K562 (cell line): Measurements from ENCODE around the gene LCTL. TPM values are rescaled to one million over a fixed set of nuclear protein-coding genes. Genes with fewer than 3 reads are reported as not detected.

Experiments used
- ARID4B ChIP-seq: sonication (generic); formaldehyde crosslinking; IDR thresholded peaks from 2 replicates; pipeline ENCODE4 v1.8.0; 2022; ENCODE audit warnings: mild to moderate bottlenecking, missing genetic modification reagents
- HMGXB4 ChIP-seq: sonication (generic); formaldehyde crosslinking; IDR thresholded peaks from 2 replicates; pipeline ENCODE4 v1.8.1; 2023; ENCODE audit warnings: mild to moderate bottlenecking, missing genetic modification reagents
- HNRNPLL ChIP-seq: fragments of 200-400 bp; formaldehyde crosslinking; IDR thresholded peaks from 2 replicates; pipeline ENCODE4 v1.6.1; 2017; ENCODE audit warnings: low read length, low read depth, mild to moderate bottlenecking; ENCODE audit not compliant: poor library complexity, severe bottlenecking
- MTA1 ChIP-seq: fragments of 450-650 bp; IDR thresholded peaks from 2 replicates; pipeline ENCODE4 v1.6.1; 2017; ENCODE audit warnings: borderline replicate concordance
- MTA2 ChIP-seq: fragments of 450-650 bp; IDR thresholded peaks from 2 replicates; pipeline ENCODE4 v1.6.1; 2016; ENCODE audit warnings: low read depth
- NCOA4 ChIP-seq: fragments of 450-650 bp; IDR thresholded peaks from 2 replicates; pipeline ENCODE4 v1.6.1; 2018; ENCODE audit warnings: mild to moderate bottlenecking; ENCODE audit not compliant: partially characterized antibody
- NFXL1 ChIP-seq: fragments of 450-650 bp; formaldehyde crosslinking; IDR thresholded peaks from 2 replicates; pipeline ENCODE4 v1.4.0; 2021; ENCODE audit warnings: mild to moderate bottlenecking
- SNAPC5 ChIP-seq: fragments of 250-450 bp; sonication (Bioruptor Pico); IDR thresholded peaks from 2 replicates; pipeline ENCODE4 v1.8.0; 2021; ENCODE audit warnings: moderate library complexity, mild to moderate bottlenecking, inconsistent platforms
- SRSF7 ChIP-seq: fragments of 200-400 bp; formaldehyde crosslinking; optimal IDR thresholded peaks from 2 replicates; pipeline ENCODE3; 2017; ENCODE audit warnings: mild to moderate bottlenecking, low read depth, low read length
- XRCC3 ChIP-seq: fragments of 450-650 bp; IDR thresholded peaks from 2 replicates; pipeline ENCODE4 v1.6.1; 2017; ENCODE audit warnings: mild to moderate bottlenecking, moderate library complexity
- ZNF124 ChIP-seq: sonication (generic); formaldehyde crosslinking; IDR thresholded peaks from 2 replicates; pipeline ENCODE4 v1.8.1; 2022; ENCODE audit warnings: missing genetic modification reagents
- ZNF431 ChIP-seq: sonication (generic); formaldehyde crosslinking; IDR thresholded peaks from 2 replicates; pipeline ENCODE4 v1.8.0; 2022; ENCODE audit warnings: mild to moderate bottlenecking, missing genetic modification reagents
- ZNF511 ChIP-seq: sonication (generic); formaldehyde crosslinking; IDR thresholded peaks from 2 replicates; pipeline ENCODE4 v1.8.0; 2022; ENCODE audit warnings: mild to moderate bottlenecking, missing genetic modification reagents
- ZNF780A ChIP-seq: fragments of 250-450 bp; sonication (Bioruptor Pico); IDR thresholded peaks from 2 replicates; pipeline ENCODE4 v1.5.0; 2021; ENCODE audit warnings: mild to moderate bottlenecking
- ZNF79 ChIP-seq: fragments of 250-450 bp; sonication (Bioruptor Pico); IDR thresholded peaks from 2 replicates; pipeline ENCODE4 v1.4.0; 2020; ENCODE audit warnings: low read depth, mild to moderate bottlenecking, moderate library complexity
- ZSCAN29 ChIP-seq: fragments of 450-650 bp; IDR thresholded peaks from 2 replicates; pipeline ENCODE4 v1.6.1; 2017
- polyA plus RNA-seq, 8 experiments: library from polyadenylated mRNA; depleted of rRNA in 4 of 8; stranded (reverse) in 5 of 8; unstranded in 3 of 8; fragments of >200 nt; fragmentation: Nextera tagmentation in 2 of 8; fragmentation: Illumina TruSeq in 1 of 8; extraction: Ambion mirVana in 2 of 8; extraction: Trizol in 1 of 8; gene quantifications; 2 replicates each; pipeline versions ENCODE4 v1.2.1 to v1.2.3, GENCODE V29; 2011 to 2014; ENCODE audit warnings: inconsistent platforms in 1 of 8, missing spikeins in 1 of 8
- total RNA-seq, 7 experiments: library from RNA; depleted of rRNA in 6 of 7; stranded (reverse); fragments of >200 nt in 6 of 7; fragmentation: Illumina TruSeq in 2 of 7; extraction: Trizol in 2 of 7; gene quantifications; 2 replicates each; pipeline versions ENCODE4 v1.2.1 to v1.2.3, GENCODE V29; 2011 to 2021; ENCODE audit warnings: low replicate concordance in 1 of 7
- TF ChIP-seq, protein P1 (sequence below): fragments of 250-450 bp; sonication (Bioruptor Pico); IDR thresholded peaks from 2 replicates; pipeline ENCODE4 v1.8.0; 2022; ENCODE audit warnings: inconsistent platforms, mild to moderate bottlenecking, moderate library complexity, borderline replicate concordance
- TF ChIP-seq, protein P2 (sequence below): fragments of 250-450 bp; sonication (Bioruptor Pico); IDR thresholded peaks from 2 replicates; pipeline ENCODE4 v1.5.0; 2021
- TF ChIP-seq, protein P3 (sequence below): sonication (generic); formaldehyde crosslinking; IDR thresholded peaks from 2 replicates; pipeline ENCODE4 v1.9.0; 2022; ENCODE audit warnings: mild to moderate bottlenecking, missing genetic modification reagents

LCTL gene
- total and polyA plus RNA-seq, 9 of the 15 experiments (the other 6 are each of a cell fraction or from before 2014, with no cell fraction given), result 0.08 to 0.31 (median 0.17) TPM; not detected in 6

DNA sequence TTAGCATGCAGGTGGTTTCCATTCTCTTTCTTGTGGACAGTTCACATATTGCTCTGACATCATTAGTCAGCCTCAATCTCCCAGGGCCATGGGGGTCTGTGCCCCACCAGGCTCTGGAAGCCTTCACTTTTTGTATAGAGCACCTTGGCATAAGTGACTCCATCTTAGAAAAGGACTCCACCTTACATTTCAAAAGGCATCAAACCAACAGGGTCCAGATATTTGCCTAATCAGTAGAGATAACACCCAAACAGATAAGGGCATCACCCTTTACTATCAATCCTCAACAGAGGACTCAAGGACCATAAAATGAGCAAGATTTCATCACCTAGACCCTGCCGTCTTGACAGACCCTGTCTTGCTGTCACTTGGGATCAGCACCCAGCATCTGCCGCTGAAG is 35.7 kb upstream of the LCTL start (continued):
- TF ChIP-seq ARID4B (CRISPR knock-in tag), result no peak
- TF ChIP-seq MTA2, result no peak
- no peak for TF ChIP-seq MTA1
- TF ChIP-seq ZSCAN29, result no peak
- TF ChIP-seq XRCC3, result no peak
- no peak for TF ChIP-seq ZNF124 (CRISPR knock-in tag)
- TF ChIP-seq, protein P1, sequence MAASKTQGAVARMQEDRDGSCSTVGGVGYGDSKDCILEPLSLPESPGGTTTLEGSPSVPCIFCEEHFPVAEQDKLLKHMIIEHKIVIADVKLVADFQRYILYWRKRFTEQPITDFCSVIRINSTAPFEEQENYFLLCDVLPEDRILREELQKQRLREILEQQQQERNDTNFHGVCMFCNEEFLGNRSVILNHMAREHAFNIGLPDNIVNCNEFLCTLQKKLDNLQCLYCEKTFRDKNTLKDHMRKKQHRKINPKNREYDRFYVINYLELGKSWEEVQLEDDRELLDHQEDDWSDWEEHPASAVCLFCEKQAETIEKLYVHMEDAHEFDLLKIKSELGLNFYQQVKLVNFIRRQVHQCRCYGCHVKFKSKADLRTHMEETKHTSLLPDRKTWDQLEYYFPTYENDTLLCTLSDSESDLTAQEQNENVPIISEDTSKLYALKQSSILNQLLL, result no peak
- TF ChIP-seq SNAPC5 (CRISPR knock-in tag), result no peak
- TF ChIP-seq ZNF79 (CRISPR knock-in tag), result peak; percentile 89
- no peak for TF ChIP-seq SRSF7
- no peak for TF ChIP-seq ZNF780A (CRISPR knock-in tag)
- TF ChIP-seq, protein P2, sequence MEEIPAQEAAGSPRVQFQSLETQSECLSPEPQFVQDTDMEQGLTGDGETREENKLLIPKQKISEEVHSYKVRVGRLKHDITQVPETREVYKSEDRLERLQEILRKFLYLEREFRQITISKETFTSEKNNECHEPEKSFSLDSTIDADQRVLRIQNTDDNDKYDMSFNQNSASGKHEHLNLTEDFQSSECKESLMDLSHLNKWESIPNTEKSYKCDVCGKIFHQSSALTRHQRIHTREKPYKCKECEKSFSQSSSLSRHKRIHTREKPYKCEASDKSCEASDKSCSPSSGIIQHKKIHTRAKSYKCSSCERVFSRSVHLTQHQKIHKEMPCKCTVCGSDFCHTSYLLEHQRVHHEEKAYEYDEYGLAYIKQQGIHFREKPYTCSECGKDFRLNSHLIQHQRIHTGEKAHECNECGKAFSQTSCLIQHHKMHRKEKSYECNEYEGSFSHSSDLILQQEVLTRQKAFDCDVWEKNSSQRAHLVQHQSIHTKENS, result no peak
- TF ChIP-seq NFXL1 (CRISPR knock-in tag), result peak; percentile 83
- TF ChIP-seq HNRNPLL, result no peak
- no peak for TF ChIP-seq HMGXB4 (CRISPR knock-in tag)
- no peak for TF ChIP-seq ZNF431
- TF ChIP-seq ZNF511, result no peak
- TF ChIP-seq, protein P3, sequence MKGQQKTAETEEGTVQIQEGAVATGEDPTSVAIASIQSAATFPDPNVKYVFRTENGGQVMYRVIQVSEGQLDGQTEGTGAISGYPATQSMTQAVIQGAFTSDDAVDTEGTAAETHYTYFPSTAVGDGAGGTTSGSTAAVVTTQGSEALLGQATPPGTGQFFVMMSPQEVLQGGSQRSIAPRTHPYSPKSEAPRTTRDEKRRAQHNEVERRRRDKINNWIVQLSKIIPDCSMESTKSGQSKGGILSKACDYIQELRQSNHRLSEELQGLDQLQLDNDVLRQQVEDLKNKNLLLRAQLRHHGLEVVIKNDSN (CRISPR knock-in tag), result no peak
- TF ChIP-seq NCOA4, result no peak
